Astrocyte (in vitro differentiated cells and primary cell): Measurements from ENCODE around the gene FOXJ2. TPM values are rescaled to one million over a fixed set of nuclear protein-coding genes. Genes with fewer than 3 reads are reported as not detected.

ENCODE experiments used
- DNase-seq: peaks from one replicate; pipeline ENCODE4 v3.0.0-alpha.2; 2010; ENCODE audit warnings: low read depth
- FAIRE-seq: peaks from 2 replicates; lab custom pipeline; 2011; peaks lifted over from hg19 to GRCh38; lab: Jason Lieb, UNC
- H2AFZ ChIP-seq: 2 replicates; pipeline ENCODE4 v1.6.0; 2012; ENCODE audit warnings: low read depth, low read length, inconsistent platforms
- H3K27ac ChIP-seq: 2 replicates; pipeline ENCODE4 v1.5.1; 2011; ENCODE audit warnings: low read depth, low read length, inconsistent platforms
- H3K27me3 ChIP-seq: 2 replicates; pipeline ENCODE4 v1.6.0; 2011; ENCODE audit warnings: low read length, inconsistent platforms; ENCODE audit not compliant: insufficient read depth
- H3K36me3 ChIP-seq: 2 replicates; pipeline ENCODE4 v1.5.1; 2011; ENCODE audit warnings: low read length, inconsistent platforms; ENCODE audit not compliant: insufficient read depth
- H3K4me1 ChIP-seq: 2 replicates; pipeline ENCODE4 v1.5.1; 2011; ENCODE audit warnings: low read length, inconsistent platforms; ENCODE audit not compliant: insufficient read depth
- H3K4me2 ChIP-seq: 2 replicates; pipeline ENCODE4 v1.6.0; 2012; ENCODE audit warnings: low read length, inconsistent platforms
- H3K4me3 ChIP-seq: 2 replicates; pipeline ENCODE4 v1.5.1; 2011; ENCODE audit warnings: low read depth, mild to moderate bottlenecking, low read length, inconsistent platforms; ENCODE audit not compliant: insufficient read depth
- H3K79me2 ChIP-seq: 2 replicates; pipeline ENCODE4 v1.6.0; 2012; ENCODE audit warnings: mild to moderate bottlenecking, low read length, inconsistent platforms; ENCODE audit not compliant: insufficient read depth
- H3K9ac ChIP-seq: 2 replicates; pipeline ENCODE4 v1.6.0; 2012; ENCODE audit warnings: mild to moderate bottlenecking, low read length, inconsistent platforms
- H3K9me3 ChIP-seq: 2 replicates; pipeline ENCODE4 v1.5.1; 2012; ENCODE audit warnings: low read depth, mild to moderate bottlenecking, low read length, inconsistent platforms; ENCODE audit not compliant: insufficient read depth
- H4K20me1 ChIP-seq: 2 replicates; pipeline ENCODE4 v1.6.0; 2012; ENCODE audit warnings: low read length, inconsistent platforms; ENCODE audit not compliant: insufficient read depth
- H3K27ac Mint-ChIP-seq: one replicate; pipeline ENCODE4 v1.8.0; 2021; ENCODE audit warnings: mild to moderate bottlenecking, mixed read lengths; ENCODE audit not compliant: unreplicated experiment
- H3K27me3 Mint-ChIP-seq: one replicate; pipeline ENCODE4 v1.8.0; 2021; ENCODE audit warnings: low read depth, mixed read lengths; ENCODE audit not compliant: unreplicated experiment
- H3K36me3 Mint-ChIP-seq: one replicate; pipeline ENCODE4 v1.8.0; 2021; ENCODE audit warnings: low read depth, mixed read lengths; ENCODE audit not compliant: unreplicated experiment
- H3K4me1 Mint-ChIP-seq: one replicate; pipeline ENCODE4 v1.8.0; 2021; ENCODE audit warnings: low read depth, mixed read lengths; ENCODE audit not compliant: unreplicated experiment
- H3K4me3 Mint-ChIP-seq: one replicate; pipeline ENCODE4 v1.8.0; 2021; ENCODE audit warnings: mild to moderate bottlenecking, moderate library complexity, mixed read lengths; ENCODE audit not compliant: unreplicated experiment
- H3K9me3 Mint-ChIP-seq: one replicate; pipeline ENCODE4 v1.8.0; 2021; ENCODE audit warnings: mild to moderate bottlenecking, mixed read lengths; ENCODE audit not compliant: unreplicated experiment
- EZH2 ChIP-seq: IDR thresholded peaks from 2 replicates; pipeline ENCODE4 v1.6.1; 2012; ENCODE audit warnings: mild to moderate bottlenecking, low read length, inconsistent platforms; ENCODE audit not compliant: insufficient read depth
- total RNA-seq: library from RNA; stranded (reverse); gene quantifications from 2 replicates; pipeline ENCODE4 v1.2.1, GENCODE V29; 2021
- TF ChIP-seq, protein P1 (sequence below): IDR thresholded peaks from 2 replicates; pipeline ENCODE4 v1.5.1; 2011; ENCODE audit warnings: low read depth, mild to moderate bottlenecking, inconsistent platforms, low read length, moderate library complexity; ENCODE audit not compliant: insufficient read depth

The FOXJ2 gene
- total RNA-seq, 1 donor from 2014 or later, result 16.0 TPM

DNA sequence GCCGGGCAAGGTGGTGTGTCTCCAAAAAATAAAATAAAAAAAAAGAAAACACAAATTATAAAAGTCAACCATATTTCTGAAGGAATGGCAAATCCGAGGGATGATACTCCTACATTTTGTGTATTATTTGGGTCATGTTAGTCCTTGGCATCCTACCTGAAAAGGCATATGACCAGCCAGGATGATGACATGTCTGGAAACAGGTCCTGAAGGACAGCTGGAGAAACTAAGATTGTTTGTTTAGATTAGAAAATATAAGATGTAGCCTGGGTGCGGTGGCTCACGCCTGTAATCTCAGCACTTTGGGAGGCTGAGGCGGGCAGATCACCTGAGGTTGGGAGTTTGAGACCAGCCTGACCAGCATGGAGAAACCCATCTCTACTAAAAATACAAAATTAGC is 47.6 kb upstream of the FOXJ2 start:
- H3K4me3 Mint-ChIP-seq, result no peak overlapping the region
- Histone ChIP-seq H3K4me3 (no peak overlapping the region), H3K79me2 (no peaks in the 10 kb centered on the region), H4K20me1 (no peaks in the 10 kb centered on the region), H3K36me3 (no peaks in the 10 kb centered on the region), H3K9ac (no peak overlapping the region), H2AFZ (no peak overlapping the region), H3K4me1 (no peaks in the 10 kb centered on the region), H3K27ac (no peak overlapping the region), H3K9me3 (no peaks in the 10 kb centered on the region), H3K27me3 (no peaks in the 10 kb centered on the region), H3K4me2 (no peak overlapping the region)
- H3K36me3 Mint-ChIP-seq, result no peaks in the 10 kb centered on the region
- H3K27ac Mint-ChIP-seq, result no peak overlapping the region
- no peaks in the 10 kb centered on the region for H3K27me3 Mint-ChIP-seq
- H3K9me3 Mint-ChIP-seq, result no peaks in the 10 kb centered on the region
- TF ChIP-seq EZH2, result no peak
- TF ChIP-seq, protein P1, sequence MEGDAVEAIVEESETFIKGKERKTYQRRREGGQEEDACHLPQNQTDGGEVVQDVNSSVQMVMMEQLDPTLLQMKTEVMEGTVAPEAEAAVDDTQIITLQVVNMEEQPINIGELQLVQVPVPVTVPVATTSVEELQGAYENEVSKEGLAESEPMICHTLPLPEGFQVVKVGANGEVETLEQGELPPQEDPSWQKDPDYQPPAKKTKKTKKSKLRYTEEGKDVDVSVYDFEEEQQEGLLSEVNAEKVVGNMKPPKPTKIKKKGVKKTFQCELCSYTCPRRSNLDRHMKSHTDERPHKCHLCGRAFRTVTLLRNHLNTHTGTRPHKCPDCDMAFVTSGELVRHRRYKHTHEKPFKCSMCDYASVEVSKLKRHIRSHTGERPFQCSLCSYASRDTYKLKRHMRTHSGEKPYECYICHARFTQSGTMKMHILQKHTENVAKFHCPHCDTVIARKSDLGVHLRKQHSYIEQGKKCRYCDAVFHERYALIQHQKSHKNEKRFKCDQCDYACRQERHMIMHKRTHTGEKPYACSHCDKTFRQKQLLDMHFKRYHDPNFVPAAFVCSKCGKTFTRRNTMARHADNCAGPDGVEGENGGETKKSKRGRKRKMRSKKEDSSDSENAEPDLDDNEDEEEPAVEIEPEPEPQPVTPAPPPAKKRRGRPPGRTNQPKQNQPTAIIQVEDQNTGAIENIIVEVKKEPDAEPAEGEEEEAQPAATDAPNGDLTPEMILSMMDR, result no peak
- DNase-seq (no peak), FAIRE-seq (no peak)
- H3K4me1 Mint-ChIP-seq, result peaks cover 7% of the 10 kb centered on the region

DNA sequence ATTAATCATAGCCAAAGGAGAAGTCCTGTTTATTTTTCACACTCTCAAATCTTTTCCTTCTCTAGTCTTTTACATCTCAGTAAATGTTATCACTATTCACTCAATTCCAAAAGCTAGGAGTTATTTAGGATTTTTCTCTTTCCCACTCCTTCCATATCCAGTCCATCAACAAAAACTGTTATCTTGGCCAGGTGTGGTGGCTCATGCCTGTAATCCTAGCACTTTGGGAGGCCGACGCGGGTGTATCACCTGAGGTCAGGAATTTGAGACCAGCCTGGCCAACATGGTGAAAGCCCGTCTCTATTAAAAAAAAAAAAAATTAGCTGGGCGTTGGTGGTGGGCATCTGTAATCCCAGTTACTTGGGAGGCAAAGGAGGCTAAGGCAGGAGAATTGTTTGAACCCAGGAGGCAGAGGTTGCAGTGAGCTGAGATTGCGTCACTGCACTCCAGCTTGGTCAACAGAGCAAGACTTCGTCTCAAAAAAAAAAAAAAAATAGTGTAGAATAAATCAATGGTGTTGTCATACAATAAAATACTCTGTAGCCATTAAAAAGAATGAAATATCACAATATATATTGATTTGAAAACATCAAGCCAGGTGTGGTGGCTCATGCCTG is 46.6 kb upstream of the FOXJ2 start:
- H4K20me1 ChIP-seq, result no peaks in the 10 kb centered on the region
- Mint-ChIP-seq H3K36me3 (no peaks in the 10 kb centered on the region), H3K9me3 (no peaks in the 10 kb centered on the region), H3K27ac (no peak overlapping the region), H3K27me3 (no peaks in the 10 kb centered on the region), H3K4me3 (no peak overlapping the region), H3K4me1 (peaks cover 11% of the 10 kb centered on the region)
- no peak overlapping the region for H3K4me3 ChIP-seq
- no peak overlapping the region for H3K27ac ChIP-seq
- H3K4me1 ChIP-seq, result no peaks in the 10 kb centered on the region
- no peak for FAIRE-seq
- H2AFZ ChIP-seq, result no peak overlapping the region
- no peaks in the 10 kb centered on the region for H3K36me3 ChIP-seq
- no peak for DNase-seq
- no peaks in the 10 kb centered on the region for H3K27me3 ChIP-seq
- TF ChIP-seq EZH2, result no peak
- TF ChIP-seq, protein P1, result no peak
- H3K9me3 ChIP-seq, result no peaks in the 10 kb centered on the region
- H3K9ac ChIP-seq, result no peak overlapping the region
- no peaks in the 10 kb centered on the region for H3K79me2 ChIP-seq
- no peak overlapping the region for H3K4me2 ChIP-seq

DNA sequence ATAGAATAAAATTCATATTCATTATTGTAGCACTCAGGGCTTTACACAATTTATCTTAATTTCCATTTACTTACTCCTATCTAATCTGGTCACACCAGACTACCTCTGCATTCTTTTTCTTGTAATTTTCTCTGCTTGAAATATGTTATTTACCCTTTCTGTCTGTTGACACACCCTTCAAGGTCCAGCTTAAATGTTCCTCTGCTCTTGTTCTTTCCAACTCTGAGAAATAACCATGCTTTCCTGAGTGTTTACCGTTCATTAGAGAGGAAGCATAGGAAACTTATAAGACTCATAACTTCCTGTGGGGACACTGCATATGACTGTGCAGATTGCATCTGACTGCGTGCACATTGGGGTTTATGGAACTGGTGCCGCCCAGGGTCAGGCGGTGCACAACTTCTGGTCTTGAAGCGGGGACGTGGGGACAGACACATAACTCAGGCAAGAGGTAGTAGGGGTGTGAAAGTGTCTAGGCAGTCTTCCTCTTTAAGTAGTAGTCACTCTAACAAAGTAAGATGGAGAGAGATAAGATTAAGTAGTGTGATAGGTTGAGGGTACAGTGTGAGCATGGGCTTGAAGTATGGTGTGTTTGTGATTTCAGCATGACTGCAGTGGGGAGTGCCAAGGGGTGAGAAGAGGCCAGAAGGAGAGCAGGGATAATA is 42.6 kb upstream of the FOXJ2 start:
- H3K4me1 Mint-ChIP-seq, result peaks cover 14% of the 10 kb centered on the region
- Histone ChIP-seq H3K4me2 (no peak overlapping the region), H3K4me3 (no peak overlapping the region), H3K36me3 (no peaks in the 10 kb centered on the region), H3K9ac (no peak overlapping the region), H3K79me2 (no peaks in the 10 kb centered on the region), H3K4me1 (peaks cover 17% of the 10 kb centered on the region), H4K20me1 (no peaks in the 10 kb centered on the region), H3K9me3 (no peaks in the 10 kb centered on the region), H3K27ac (no peak overlapping the region), H2AFZ (peak overlapping the region; percentile 5), H3K27me3 (no peaks in the 10 kb centered on the region)
- no peak overlapping the region for H3K4me3 Mint-ChIP-seq
- H3K27me3 Mint-ChIP-seq, result no peaks in the 10 kb centered on the region
- FAIRE-seq (no peak), DNase-seq (no peak)
- TF ChIP-seq, protein P1, result no peak
- no peak for TF ChIP-seq EZH2
- no peaks in the 10 kb centered on the region for H3K9me3 Mint-ChIP-seq
- H3K36me3 Mint-ChIP-seq, result no peaks in the 10 kb centered on the region
- no peak overlapping the region for H3K27ac Mint-ChIP-seq
